ENCODE measurements around the gene TLE2. TPM values are rescaled to one million over a fixed set of nuclear protein-coding genes. Genes with fewer than 3 reads are reported as not detected.

TLE2 gene
- polyA plus RNA-seq, 1 of the 3 experiments (the other 2 are of a cell fraction) = 2.3 TPM

DNA sequence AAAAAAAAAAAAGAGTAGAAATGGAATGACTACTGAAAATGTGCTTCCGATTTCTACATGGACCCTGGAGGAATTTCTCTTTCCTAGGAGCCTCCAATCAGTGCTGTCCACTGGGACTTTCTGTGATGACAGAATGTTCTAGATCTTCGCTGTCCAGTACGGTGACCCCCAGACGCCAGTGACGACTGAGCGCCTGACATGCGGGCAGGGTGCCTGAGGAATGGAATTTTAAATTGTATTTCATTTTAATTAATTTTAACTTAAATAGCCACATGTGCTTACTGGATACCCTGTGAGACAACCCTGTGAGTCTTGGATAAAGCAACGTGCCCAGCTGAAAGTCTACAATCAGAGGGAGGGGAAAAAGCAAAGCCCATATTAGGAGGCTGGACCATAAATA is 55.9 kb downstream of the TLE2 start:
- no peak overlapping the region for H2AFZ ChIP-seq (ENCODE audit: low read depth)
- H3K9me3 ChIP-seq = no peaks in the 10 kb centered on the region
- no peaks in the 10 kb centered on the region for H4K20me1 ChIP-seq (ENCODE audit: insufficient read depth)
- DNase-seq = no peak
- H3K36me3 ChIP-seq (replicated peaks in 1 of 2; ENCODE audit: control insufficient read depth in 1 of 2, insufficient read depth in 2 of 2, low read length in 1 of 2) = no peaks in the 10 kb centered on the region
- H3K4me2 ChIP-seq = no peak overlapping the region
- ChIA-PET CTCF (interaction anchor here (1.2 to 1.3 kb wide), 2 partner anchors 10 to 54 kb away, joined by 3 to 4 read pairs; no protein-coding TSS in a partner anchor), POLR2A (interaction anchor here (0.6 to 2.4 kb wide), 2 partner anchors 62 to 95 kb away, joined by 3 to 9 read pairs; no protein-coding TSS in a partner anchor)
- no peaks in the 10 kb centered on the region for H3K79me2 ChIP-seq (ENCODE audit: insufficient read depth)
- no peak overlapping the region for H3K27ac ChIP-seq (ENCODE audit: low read depth in 2 of 2, low read length in 1 of 2)
- peaks cover 0 to 12% of the 10 kb centered on the region in 2 experiments; a peak in 2 of 4 replicates for H3K4me1 ChIP-seq (ENCODE audit: control insufficient read depth in 1 of 2, insufficient read depth in 2 of 2, low read depth in 1 of 2, low read length in 1 of 2)
- no peaks in the 10 kb centered on the region for H3K27me3 ChIP-seq (ENCODE audit: insufficient read depth)
- no peaks in the 10 kb centered on the region for H3K9me2 ChIP-seq
- H3F3A ChIP-seq (replicated peaks; ENCODE audit: insufficient read depth) = peaks cover 8% of the 10 kb centered on the region
- TF ChIP-seq, protein P1, sequence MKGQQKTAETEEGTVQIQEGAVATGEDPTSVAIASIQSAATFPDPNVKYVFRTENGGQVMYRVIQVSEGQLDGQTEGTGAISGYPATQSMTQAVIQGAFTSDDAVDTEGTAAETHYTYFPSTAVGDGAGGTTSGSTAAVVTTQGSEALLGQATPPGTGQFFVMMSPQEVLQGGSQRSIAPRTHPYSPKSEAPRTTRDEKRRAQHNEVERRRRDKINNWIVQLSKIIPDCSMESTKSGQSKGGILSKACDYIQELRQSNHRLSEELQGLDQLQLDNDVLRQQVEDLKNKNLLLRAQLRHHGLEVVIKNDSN (IDR thresholded peaks at IDR 0.05; ENCODE audit: borderline replicate concordance, low read depth) = no peak
- no peak for TF ChIP-seq FOXJ3 (CRISPR knock-in tag; IDR thresholded peaks at IDR 0.05)
- no peak overlapping the region for H3K4me3 ChIP-seq (ENCODE audit: low read depth in 2 of 2, low read length in 1 of 2)
- H3K9ac ChIP-seq = no peak overlapping the region
- WGBS (ENCODE audit: low lambda C conversion rate) = 67% methylated on average over 8 of the region's 8 CpGs

DNA sequence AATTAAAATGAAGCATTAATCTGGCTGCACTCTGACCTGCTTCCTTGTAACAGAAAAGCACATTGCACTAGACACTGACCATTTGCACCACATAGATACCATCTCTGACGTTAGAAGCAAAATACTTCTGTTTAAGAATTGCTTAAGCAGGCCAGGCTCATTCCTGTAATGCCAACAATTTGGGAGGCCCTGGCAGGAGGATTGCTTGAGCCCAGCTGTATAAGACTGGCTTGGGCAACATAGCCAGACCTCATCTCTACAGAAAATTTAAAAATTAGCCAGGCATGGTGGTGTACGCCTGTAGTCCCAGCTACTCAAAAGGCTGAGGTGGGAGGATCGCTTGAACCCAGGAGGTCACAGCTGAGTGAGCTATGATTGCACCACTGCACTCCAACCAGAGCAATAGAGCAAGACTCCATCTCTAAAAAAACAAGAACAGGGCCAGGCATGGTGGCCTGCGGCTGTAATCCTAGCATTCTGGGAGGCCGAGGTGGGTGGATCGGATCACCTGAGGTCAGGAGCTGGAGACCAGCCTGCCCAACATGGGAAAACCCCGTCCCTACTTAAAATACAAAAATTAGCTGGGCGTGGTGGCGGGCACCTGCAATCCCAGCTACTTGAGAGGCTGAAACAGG is 58.8 kb downstream of the TLE2 start:
- TF ChIP-seq, protein P2, sequence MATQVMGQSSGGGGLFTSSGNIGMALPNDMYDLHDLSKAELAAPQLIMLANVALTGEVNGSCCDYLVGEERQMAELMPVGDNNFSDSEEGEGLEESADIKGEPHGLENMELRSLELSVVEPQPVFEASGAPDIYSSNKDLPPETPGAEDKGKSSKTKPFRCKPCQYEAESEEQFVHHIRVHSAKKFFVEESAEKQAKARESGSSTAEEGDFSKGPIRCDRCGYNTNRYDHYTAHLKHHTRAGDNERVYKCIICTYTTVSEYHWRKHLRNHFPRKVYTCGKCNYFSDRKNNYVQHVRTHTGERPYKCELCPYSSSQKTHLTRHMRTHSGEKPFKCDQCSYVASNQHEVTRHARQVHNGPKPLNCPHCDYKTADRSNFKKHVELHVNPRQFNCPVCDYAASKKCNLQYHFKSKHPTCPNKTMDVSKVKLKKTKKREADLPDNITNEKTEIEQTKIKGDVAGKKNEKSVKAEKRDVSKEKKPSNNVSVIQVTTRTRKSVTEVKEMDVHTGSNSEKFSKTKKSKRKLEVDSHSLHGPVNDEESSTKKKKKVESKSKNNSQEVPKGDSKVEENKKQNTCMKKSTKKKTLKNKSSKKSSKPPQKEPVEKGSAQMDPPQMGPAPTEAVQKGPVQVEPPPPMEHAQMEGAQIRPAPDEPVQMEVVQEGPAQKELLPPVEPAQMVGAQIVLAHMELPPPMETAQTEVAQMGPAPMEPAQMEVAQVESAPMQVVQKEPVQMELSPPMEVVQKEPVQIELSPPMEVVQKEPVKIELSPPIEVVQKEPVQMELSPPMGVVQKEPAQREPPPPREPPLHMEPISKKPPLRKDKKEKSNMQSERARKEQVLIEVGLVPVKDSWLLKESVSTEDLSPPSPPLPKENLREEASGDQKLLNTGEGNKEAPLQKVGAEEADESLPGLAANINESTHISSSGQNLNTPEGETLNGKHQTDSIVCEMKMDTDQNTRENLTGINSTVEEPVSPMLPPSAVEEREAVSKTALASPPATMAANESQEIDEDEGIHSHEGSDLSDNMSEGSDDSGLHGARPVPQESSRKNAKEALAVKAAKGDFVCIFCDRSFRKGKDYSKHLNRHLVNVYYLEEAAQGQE (IDR thresholded peaks at IDR 0.05; ENCODE audit: low read depth, low read length) = no peak
- TF ChIP-seq, protein P1 (IDR thresholded peaks at IDR 0.05; ENCODE audit: borderline replicate concordance, low read depth) = no peak
- TF ChIP-seq GABPA (IDR thresholded peaks at IDR 0.05; ENCODE audit: low read depth) (no peak), RFX5 (IDR thresholded peaks at IDR 0.05; ENCODE audit: low read length) (no peak), SIN3A (IDR thresholded peaks at IDR 0.05; ENCODE audit: borderline replicate concordance, low read depth, low read length) (no peak), MEF2A (IDR thresholded peaks at IDR 0.05; ENCODE audit: borderline replicate concordance, low read depth) (no peak), JUND (IDR thresholded peaks at IDR 0.05) (no peak), TEAD4 (IDR thresholded peaks at IDR 0.05; ENCODE audit: borderline replicate concordance, insufficient read depth) (no peak), MXI1 (IDR thresholded peaks at IDR 0.05; ENCODE audit: low read depth, low read length) (no peak)
- TF ChIP-seq, protein P3, sequence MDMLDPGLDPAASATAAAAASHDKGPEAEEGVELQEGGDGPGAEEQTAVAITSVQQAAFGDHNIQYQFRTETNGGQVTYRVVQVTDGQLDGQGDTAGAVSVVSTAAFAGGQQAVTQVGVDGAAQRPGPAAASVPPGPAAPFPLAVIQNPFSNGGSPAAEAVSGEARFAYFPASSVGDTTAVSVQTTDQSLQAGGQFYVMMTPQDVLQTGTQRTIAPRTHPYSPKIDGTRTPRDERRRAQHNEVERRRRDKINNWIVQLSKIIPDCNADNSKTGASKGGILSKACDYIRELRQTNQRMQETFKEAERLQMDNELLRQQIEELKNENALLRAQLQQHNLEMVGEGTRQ (IDR thresholded peaks at IDR 0.05; ENCODE audit: borderline replicate concordance, low read depth, low read length) = no peak
- Histone ChIP-seq H3F3A (replicated peaks; ENCODE audit: insufficient read depth) (peaks cover 3% of the 10 kb centered on the region), H3K9me2 (no peaks in the 10 kb centered on the region), H3K36me3 (replicated peaks in 1 of 2; ENCODE audit: control insufficient read depth in 1 of 2, insufficient read depth in 2 of 2, low read length in 1 of 2) (no peaks in the 10 kb centered on the region), H3K4me3 (ENCODE audit: low read depth in 2 of 2, low read length in 1 of 2) (no peak overlapping the region), H3K9ac (no peak overlapping the region), H2AFZ (ENCODE audit: low read depth) (no peak overlapping the region), H3K27me3 (ENCODE audit: insufficient read depth) (no peaks in the 10 kb centered on the region), H3K27ac (ENCODE audit: low read depth in 2 of 2, low read length in 1 of 2) (no peak overlapping the region), H3K79me2 (ENCODE audit: insufficient read depth) (no peaks in the 10 kb centered on the region), H3K4me1 (ENCODE audit: control insufficient read depth in 1 of 2, insufficient read depth in 2 of 2, low read depth in 1 of 2, low read length in 1 of 2) (peaks cover 0 to 4% of the 10 kb centered on the region in 2 experiments; a peak in 1 of 4 replicates), H3K9me3 (no peaks in the 10 kb centered on the region), H4K20me1 (ENCODE audit: insufficient read depth) (no peaks in the 10 kb centered on the region), H3K4me2 (no peak overlapping the region)
- no peak for DNase-seq
- ChIA-PET CTCF (interaction anchor here (0.9 to 2.6 kb wide), 10 partner anchors 8 to 169 kb away, joined by 3 to 7 read pairs (median 4); no protein-coding TSS in a partner anchor), POLR2A (interaction anchor here (1.0 to 1.4 kb wide), 2 partner anchors 13 to 82 kb away, joined by 3 to 4 read pairs; no protein-coding TSS in a partner anchor)
- WGBS (ENCODE audit: low lambda C conversion rate) = 69% methylated on average over 9 of the region's 9 CpGs
